ENCODE measurements around the gene KCNQ1.

Gene KCNQ1

GRCh38 chr11:2837096-2837601, 392.3 kb downstream of the KCNQ1 start:
- DNase-seq, result no peak

GRCh38 chr11:2837651-2838050, 392.8 kb downstream of the KCNQ1 start:
- no peak for DNase-seq

- no peak for DNase-seq
These were observed 393.3 kb downstream of the KCNQ1 start for GRCh38 chr11:2838091-2838490.

- DNase-seq, result no peak
These were observed 394.0 kb downstream of the KCNQ1 start for GRCh38 chr11:2838676-2839294.

- no peak for DNase-seq
These were observed 394.7 kb downstream of the KCNQ1 start for GRCh38 chr11:2839395-2839943.

- DNase-seq, result no peak
These were observed 396.8 kb downstream of the KCNQ1 start for GRCh38 chr11:2841411-2842190.

- DNase-seq, result no peak
These were observed 398.1 kb downstream of the KCNQ1 start for GRCh38 chr11:2842876-2843275.

GRCh38 chr11:2843551-2843950, 398.7 kb downstream of the KCNQ1 start:
- DNase-seq, result no peak

GRCh38 chr11:2844116-2844842, 399.5 kb downstream of the KCNQ1 start:
- DNase-seq, result no peak

GRCh38 chr11:2844996-2845395, 400.2 kb downstream of the KCNQ1 start:
- DNase-seq, result no peak

- DNase-seq, result no peak
These were observed 401.2 kb downstream of the KCNQ1 start for GRCh38 chr11:2846056-2846455.

- DNase-seq, result no peak
These were observed 401.7 kb downstream of the KCNQ1 start for GRCh38 chr11:2846470-2846869.

GRCh38 chr11:2847561-2847960, 402.8 kb downstream of the KCNQ1 start:
- DNase-seq, result no peak

GRCh38 chr11:2848497-2848896, 403.7 kb downstream of the KCNQ1 start:
- no peak for DNase-seq

GRCh38 chr11:2849994-2850770, 405.4 kb downstream of the KCNQ1 start:
- no peak for DNase-seq

GRCh38 chr11:2853401-2853800, 408.6 kb downstream of the KCNQ1 start:
- no peak for DNase-seq

- no peak for DNase-seq
These were observed 409.3 kb downstream of the KCNQ1 start for GRCh38 chr11:2853997-2854560.

- no peak for DNase-seq
These were observed 410.4 kb downstream of the KCNQ1 start for GRCh38 chr11:2855162-2855561.

- no peak for DNase-seq
These were observed 412.5 kb downstream of the KCNQ1 start for GRCh38 chr11:2857276-2857675.

GRCh38 chr11:2857918-2858317, 413.1 kb downstream of the KCNQ1 start:
- no peak for DNase-seq

- no peak for DNase-seq
These were observed 414.3 kb downstream of the KCNQ1 start for GRCh38 chr11:2858995-2859698.

- DNase-seq, result no peak
These were observed 414.9 kb downstream of the KCNQ1 start for GRCh38 chr11:2859699-2860037.
